ENCODE measurements around the gene FUCA2. TPM values are rescaled to one million over a fixed set of nuclear protein-coding genes. Genes with fewer than 3 reads are reported as not detected.

FUCA2 gene
- total RNA-seq, 2 experiments from 2014 or later, result 6.7 to 7.8 TPM

GRCh38 chr6:143545976-143546547, 34.5 kb upstream of the FUCA2 start:
- CTCF ChIA-PET, result interaction anchor here (0.9 kb wide), 2 partner anchors 8 to 467 kb away, joined by 3 read pairs; no protein-coding TSS in a partner anchor
- Mint-ChIP-seq H3K4me1 (peaks cover 79% of the 10 kb centered on the region), H3K9me3 (ENCODE audit: low read depth) (no peaks in the 10 kb centered on the region), H3K27ac (peak overlapping the region; percentile 86), H3K4me3 (peak overlapping the region; percentile 30), H3K27me3 (no peaks in the 10 kb centered on the region), H3K36me3 (ENCODE audit: low read depth) (no peaks in the 10 kb centered on the region)
- intact Hi-C loops (cut with DNase I, micrococcal nuclease), result no loop called here
- DNase-seq (no peak), ATAC-seq (peak; percentile 64)
- POLR2A ChIA-PET, result interaction anchor here (0.6 to 0.7 kb wide), 2 partner anchors 262 to 1130 kb away, joined by 4 to 5 read pairs; no protein-coding TSS in a partner anchor

- Mint-ChIP-seq H3K27me3 (no peaks in the 10 kb centered on the region), H3K4me1 (peaks cover 80% of the 10 kb centered on the region), H3K36me3 (ENCODE audit: low read depth) (no peaks in the 10 kb centered on the region), H3K27ac (peak overlapping the region; percentile 86), H3K9me3 (ENCODE audit: low read depth) (no peaks in the 10 kb centered on the region), H3K4me3 (peak overlapping the region; percentile 30)
- ATAC-seq, result no peak
- CTCF ChIA-PET, result no interaction called here
- intact Hi-C loops (cut with DNase I, micrococcal nuclease), result no loop called here
- POLR2A ChIA-PET, result no interaction called here
- DNase-seq, result no peak
These were observed 33.6 kb upstream of the FUCA2 start for GRCh38 chr6:143545165-143545564.

- no peaks in the 10 kb centered on the region for H3K36me3 Mint-ChIP-seq (ENCODE audit: low read depth)
- ATAC-seq (no peak), DNase-seq (no peak)
- no peaks in the 10 kb centered on the region for H3K9me3 Mint-ChIP-seq (ENCODE audit: low read depth)
- intact Hi-C loops (cut with DNase I, micrococcal nuclease), result no loop called here
- H3K4me3 Mint-ChIP-seq, result no peak overlapping the region
- H3K27me3 Mint-ChIP-seq, result no peaks in the 10 kb centered on the region
- CTCF ChIA-PET, result no interaction called here
- peaks cover 79% of the 10 kb centered on the region for H3K4me1 Mint-ChIP-seq
- POLR2A ChIA-PET, result no interaction called here
- H3K27ac Mint-ChIP-seq, result no peak overlapping the region
These were observed 32.6 kb upstream of the FUCA2 start for GRCh38 chr6:143544011-143544696.

- Mint-ChIP-seq H3K27ac (peak overlapping the region; percentile 11), H3K4me1 (peaks cover 79% of the 10 kb centered on the region), H3K9me3 (ENCODE audit: low read depth) (no peaks in the 10 kb centered on the region), H3K27me3 (no peaks in the 10 kb centered on the region), H3K4me3 (no peak overlapping the region), H3K36me3 (ENCODE audit: low read depth) (no peaks in the 10 kb centered on the region)
- no peak for ATAC-seq
- CTCF ChIA-PET, result no interaction called here
- no peak for DNase-seq
- intact Hi-C loops (cut with DNase I, micrococcal nuclease), result no loop called here
- POLR2A ChIA-PET, result interaction anchor here (1.0 kb wide), 1 partner anchor 10 kb away, joined by 3 read pairs; no protein-coding TSS in a partner anchor
These were observed 31.9 kb upstream of the FUCA2 start for GRCh38 chr6:143543435-143543834.

- peaks cover 79% of the 10 kb centered on the region for H3K4me1 Mint-ChIP-seq
- no peaks in the 10 kb centered on the region for H3K9me3 Mint-ChIP-seq (ENCODE audit: low read depth)
- no peaks in the 10 kb centered on the region for H3K36me3 Mint-ChIP-seq (ENCODE audit: low read depth)
- DNase-seq, result peak; percentile 19
- H3K27ac Mint-ChIP-seq, result peak overlapping the region; percentile 45
- no peak overlapping the region for H3K4me3 Mint-ChIP-seq
- ChIA-PET CTCF (interaction anchor here (1.0 kb wide), 1 partner anchor 14 kb away, joined by 3 read pairs; no protein-coding TSS in a partner anchor), POLR2A (interaction anchor here (0.6 to 1.0 kb wide), 2 partner anchors 10 to 13 kb away, joined by 3 read pairs; no protein-coding TSS in a partner anchor)
- intact Hi-C loops (cut with DNase I, micrococcal nuclease), result no loop called here
- no peaks in the 10 kb centered on the region for H3K27me3 Mint-ChIP-seq
- ATAC-seq, result peak; percentile 43
These were observed 31.4 kb upstream of the FUCA2 start for GRCh38 chr6:143542888-143543287.

- no peak for ATAC-seq
- no peaks in the 10 kb centered on the region for H3K27me3 Mint-ChIP-seq
- ChIA-PET CTCF (interaction anchor here (0.6 to 1.9 kb wide), 2 partner anchors 10 to 47 kb away, joined by 3 to 7 read pairs; no protein-coding TSS in a partner anchor), POLR2A (no interaction called here)
- peaks cover 64% of the 10 kb centered on the region for H3K4me1 Mint-ChIP-seq
- no peaks in the 10 kb centered on the region for H3K9me3 Mint-ChIP-seq (ENCODE audit: low read depth)
- peak overlapping the region; percentile 56 for H3K27ac Mint-ChIP-seq
- H3K4me3 Mint-ChIP-seq, result peak overlapping the region; percentile 80
- intact Hi-C loops (cut with DNase I, micrococcal nuclease), result no loop called here
- no peaks in the 10 kb centered on the region for H3K36me3 Mint-ChIP-seq (ENCODE audit: low read depth)
- no peak for DNase-seq
These were observed 28.7 kb upstream of the FUCA2 start for GRCh38 chr6:143540192-143540591.

- ATAC-seq (no peak), DNase-seq (peak; percentile 30)
- H3K4me3 Mint-ChIP-seq, result peak overlapping the region; percentile 80
- no peaks in the 10 kb centered on the region for H3K9me3 Mint-ChIP-seq (ENCODE audit: low read depth)
- ChIA-PET POLR2A (interaction anchor here (0.6 kb wide), 1 partner anchor 318 kb away, joined by 3 read pairs; no protein-coding TSS in a partner anchor), CTCF (interaction anchor here (0.6 to 1.9 kb wide), 3 partner anchors 8 to 47 kb away, joined by 3 to 7 read pairs (median 3); no protein-coding TSS in a partner anchor)
- H3K4me1 Mint-ChIP-seq, result peaks cover 60% of the 10 kb centered on the region
- no peaks in the 10 kb centered on the region for H3K27me3 Mint-ChIP-seq
- H3K36me3 Mint-ChIP-seq (ENCODE audit: low read depth), result no peaks in the 10 kb centered on the region
- H3K27ac Mint-ChIP-seq, result peak overlapping the region; percentile 78
- intact Hi-C loops (cut with DNase I, micrococcal nuclease), result loop anchor here in 1 of 2 experiments (5.0 kb wide), 1 partner anchor 87 kb away; the partner anchor contains the start of genes ADAT2 and PEX3
These were observed 28.2 kb upstream of the FUCA2 start for GRCh38 chr6:143539734-143540133.

GRCh38 chr6:143539106-143539505, 27.6 kb upstream of the FUCA2 start:
- Mint-ChIP-seq H3K27me3 (no peaks in the 10 kb centered on the region), H3K4me1 (peaks cover 56% of the 10 kb centered on the region), H3K36me3 (ENCODE audit: low read depth) (no peaks in the 10 kb centered on the region), H3K9me3 (ENCODE audit: low read depth) (no peaks in the 10 kb centered on the region), H3K27ac (peak overlapping the region; percentile 78), H3K4me3 (peak overlapping the region; percentile 80)
- ChIA-PET CTCF (interaction anchor here (0.6 to 1.9 kb wide), 6 partner anchors 9 to 1180 kb away, joined by 3 to 7 read pairs (median 3); no protein-coding TSS in a partner anchor), POLR2A (interaction anchor here (0.6 kb wide), 1 partner anchor 319 kb away, joined by 3 read pairs; no protein-coding TSS in a partner anchor)
- ATAC-seq (peak; percentile 7), DNase-seq (peak; percentile 26)
- intact Hi-C loops (cut with DNase I, micrococcal nuclease), result loop anchor here in 1 of 2 experiments (5.0 kb wide), 1 partner anchor 87 kb away; the partner anchor contains the start of genes ADAT2 and PEX3

- no peaks in the 10 kb centered on the region for H3K9me3 Mint-ChIP-seq (ENCODE audit: low read depth)
- DNase-seq (no peak), ATAC-seq (no peak)
- no peaks in the 10 kb centered on the region for H3K27me3 Mint-ChIP-seq
- H3K36me3 Mint-ChIP-seq (ENCODE audit: low read depth), result no peaks in the 10 kb centered on the region
- peak overlapping the region; percentile 84 for H3K27ac Mint-ChIP-seq
- ChIA-PET POLR2A (no interaction called here), CTCF (interaction anchor here (0.6 to 1.9 kb wide), 7 partner anchors 9 to 1181 kb away, joined by 3 to 7 read pairs (median 3); no protein-coding TSS in a partner anchor)
- intact Hi-C loops (cut with DNase I, micrococcal nuclease), result loop anchor here in 1 of 2 experiments (5.0 kb wide), 1 partner anchor 86 kb away; the partner anchor contains the start of genes ADAT2 and PEX3
- peaks cover 51% of the 10 kb centered on the region for H3K4me1 Mint-ChIP-seq
- H3K4me3 Mint-ChIP-seq, result peak overlapping the region; percentile 80
These were observed 26.9 kb upstream of the FUCA2 start for GRCh38 chr6:143538374-143538773.

- ChIA-PET POLR2A (interaction anchor here (0.8 kb wide), 1 partner anchor 87 kb away, joined by 3 read pairs; the partner anchor contains the start of genes ADAT2 and PEX3), CTCF (interaction anchor here (0.5 to 2.2 kb wide), 9 partner anchors 8 to 1062 kb away, joined by 3 to 10 read pairs (median 3); no protein-coding TSS in a partner anchor)
- Mint-ChIP-seq H3K27ac (peak overlapping the region; percentile 84), H3K27me3 (no peaks in the 10 kb centered on the region), H3K4me1 (peaks cover 39% of the 10 kb centered on the region), H3K9me3 (ENCODE audit: low read depth) (no peaks in the 10 kb centered on the region), H3K36me3 (ENCODE audit: low read depth) (no peaks in the 10 kb centered on the region), H3K4me3 (peak overlapping the region; percentile 80)
- intact Hi-C loops (cut with DNase I, micrococcal nuclease), result loop anchor here (1.0 to 5.0 kb wide), 4 partner anchors 26 to 86 kb away; partner anchors contain the start of genes ADAT2 (in 2 of the 2), PEX3 (in 2 of the 2) and FUCA2 (in 1 of the 2)
- DNase-seq, result peak; percentile 81
- peak; percentile 73 for ATAC-seq
These were observed 25.6 kb upstream of the FUCA2 start for GRCh38 chr6:143536866-143537691.
